Hepatocyte (in vitro differentiated cells): Measurements from ENCODE around the gene CCDC66.

ENCODE experiments used
- EZH2 ChIP-seq: fragments of 200-600 bp; sonication (generic); IDR thresholded peaks from 2 replicates; pipeline ENCODE4 v1.6.1; 2016; ENCODE audit warnings: antibody characterized with exemption, mild to moderate bottlenecking, borderline replicate concordance
- EZH2phosphoT487 ChIP-seq: fragments of 200-600 bp; sonication (generic); IDR thresholded peaks from one replicate; pipeline ENCODE4 v1.6.1; 2018; ENCODE audit warnings: antibody characterized with exemption, mild to moderate bottlenecking, low read depth, moderate library complexity; ENCODE audit not compliant: unreplicated experiment, severe bottlenecking
- TF ChIP-seq, protein P1 (sequence below): fragments of 200-600 bp; sonication (generic); IDR thresholded peaks from 2 replicates; pipeline ENCODE4 v1.5.1; 2016; ENCODE audit warnings: antibody characterized with exemption, mild to moderate bottlenecking; ENCODE audit not compliant: poor library complexity

- TF ChIP-seq EZH2phosphoT487 (no peak), EZH2 (no peak)
- TF ChIP-seq, protein P1, sequence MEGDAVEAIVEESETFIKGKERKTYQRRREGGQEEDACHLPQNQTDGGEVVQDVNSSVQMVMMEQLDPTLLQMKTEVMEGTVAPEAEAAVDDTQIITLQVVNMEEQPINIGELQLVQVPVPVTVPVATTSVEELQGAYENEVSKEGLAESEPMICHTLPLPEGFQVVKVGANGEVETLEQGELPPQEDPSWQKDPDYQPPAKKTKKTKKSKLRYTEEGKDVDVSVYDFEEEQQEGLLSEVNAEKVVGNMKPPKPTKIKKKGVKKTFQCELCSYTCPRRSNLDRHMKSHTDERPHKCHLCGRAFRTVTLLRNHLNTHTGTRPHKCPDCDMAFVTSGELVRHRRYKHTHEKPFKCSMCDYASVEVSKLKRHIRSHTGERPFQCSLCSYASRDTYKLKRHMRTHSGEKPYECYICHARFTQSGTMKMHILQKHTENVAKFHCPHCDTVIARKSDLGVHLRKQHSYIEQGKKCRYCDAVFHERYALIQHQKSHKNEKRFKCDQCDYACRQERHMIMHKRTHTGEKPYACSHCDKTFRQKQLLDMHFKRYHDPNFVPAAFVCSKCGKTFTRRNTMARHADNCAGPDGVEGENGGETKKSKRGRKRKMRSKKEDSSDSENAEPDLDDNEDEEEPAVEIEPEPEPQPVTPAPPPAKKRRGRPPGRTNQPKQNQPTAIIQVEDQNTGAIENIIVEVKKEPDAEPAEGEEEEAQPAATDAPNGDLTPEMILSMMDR, result no peak
These were observed 59.6 kb downstream of the CCDC66 start for GRCh38 chr3:56616478-56617006.
